ENCODE measurements around the gene THBD.

Gene THBD

GRCh38 chr20:23094927-23095326, 45.5 kb upstream of the THBD start:
- Mint-ChIP-seq H3K36me3 (ENCODE audit: low read depth) (no peaks in the 10 kb centered on the region), H3K4me1 (peaks cover 52% of the 10 kb centered on the region), H3K4me3 (no peak overlapping the region), H3K27me3 (ENCODE audit: low read depth, poor library complexity) (peaks cover 24% of the 10 kb centered on the region), H3K9me3 (peaks cover 4% of the 10 kb centered on the region), H3K27ac (no peak overlapping the region)
- TF ChIP-seq CTCF (IDR thresholded peaks at IDR 0.05), result no peak
- no peak for DNase-seq

DNA sequence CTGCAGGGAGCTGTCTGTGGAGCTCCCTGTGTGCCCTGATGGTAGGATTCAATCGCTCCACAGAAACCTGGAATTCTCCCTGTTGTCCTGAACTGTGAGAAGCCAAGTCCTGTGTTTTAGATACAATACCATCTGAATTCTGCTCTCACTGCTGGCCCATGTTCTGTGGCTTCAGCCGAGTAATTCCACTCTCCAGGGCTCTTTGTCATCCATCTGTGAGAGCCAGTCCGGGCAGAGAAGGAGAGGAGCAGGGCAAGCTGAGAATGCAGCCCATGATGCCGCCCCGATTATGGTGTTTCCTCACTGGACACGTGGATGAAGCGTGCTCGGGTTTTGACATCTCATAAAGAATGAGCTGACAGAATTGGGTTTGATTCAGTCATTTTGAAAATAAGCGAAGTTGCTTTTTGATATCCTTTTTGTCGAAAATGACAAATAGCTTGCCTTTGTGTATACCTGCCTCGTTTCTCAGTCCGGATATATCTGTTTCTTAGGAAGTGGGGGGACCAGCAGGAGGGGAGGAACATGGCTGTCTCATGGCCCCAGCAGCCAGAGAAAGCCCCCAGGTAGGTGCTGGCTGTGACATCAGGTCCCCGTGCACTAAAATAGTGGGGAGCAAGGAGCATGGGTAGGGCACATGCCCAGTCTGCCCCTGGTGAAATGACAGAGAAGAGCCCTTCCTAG, 44.9 kb upstream of the THBD start:
- no peak overlapping the region for H3K27ac Mint-ChIP-seq
- no peak overlapping the region for H3K4me3 Mint-ChIP-seq

GRCh38 chr20:23093613-23094012, 44.1 kb upstream of the THBD start:
- Mint-ChIP-seq H3K27me3 (ENCODE audit: low read depth, poor library complexity) (peaks cover 24% of the 10 kb centered on the region), H3K4me3 (no peak overlapping the region), H3K36me3 (ENCODE audit: low read depth) (no peaks in the 10 kb centered on the region), H3K4me1 (peaks cover 46% of the 10 kb centered on the region), H3K27ac (no peak overlapping the region), H3K9me3 (no peaks in the 10 kb centered on the region)
- no peak for DNase-seq
- no peak for TF ChIP-seq CTCF (IDR thresholded peaks at IDR 0.05)

More for the DNA sequence above, 44.9 kb upstream of the THBD start:
- DNase-seq, result no peak
- Mint-ChIP-seq H3K36me3 (ENCODE audit: low read depth) (no peaks in the 10 kb centered on the region), H3K27me3 (ENCODE audit: low read depth, poor library complexity) (peaks cover 24% of the 10 kb centered on the region), H3K9me3 (peaks cover 3% of the 10 kb centered on the region), H3K4me1 (peaks cover 46% of the 10 kb centered on the region)
- TF ChIP-seq CTCF (IDR thresholded peaks at IDR 0.05), result no peak

DNA sequence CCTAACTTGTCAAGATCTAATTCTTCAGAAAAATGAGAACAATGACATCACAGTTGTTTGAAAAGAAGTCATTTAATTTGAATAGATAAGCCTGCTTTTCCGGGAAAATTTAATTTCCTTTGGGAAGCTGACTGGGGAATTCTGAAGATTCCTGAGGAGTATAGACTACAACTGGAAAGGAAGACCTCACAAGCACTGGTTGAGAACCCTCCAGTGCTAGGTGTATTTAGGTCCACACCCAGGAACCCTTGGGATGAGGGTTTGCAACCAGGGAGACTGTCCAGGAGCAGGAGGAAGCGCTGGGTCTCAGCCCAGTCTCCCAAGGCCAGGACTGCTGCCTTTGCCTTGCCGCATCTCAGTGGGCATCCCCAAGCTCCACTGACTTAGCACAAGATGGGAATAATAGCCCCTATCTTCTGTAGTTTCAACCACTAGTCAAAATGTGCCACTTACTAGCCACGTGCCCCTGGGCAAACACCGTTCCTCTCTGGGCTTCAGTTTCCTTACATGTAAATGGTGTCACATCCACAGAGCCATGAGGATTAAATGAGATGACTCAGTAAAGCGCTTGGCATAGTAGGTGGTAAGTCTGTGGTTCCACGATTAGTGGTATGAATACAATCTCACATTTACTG, 43.5 kb upstream of the THBD start:
- Mint-ChIP-seq H3K27ac (no peak overlapping the region), H3K4me1 (peaks cover 43% of the 10 kb centered on the region), H3K4me3 (no peak overlapping the region), H3K36me3 (ENCODE audit: low read depth) (no peaks in the 10 kb centered on the region), H3K9me3 (no peaks in the 10 kb centered on the region), H3K27me3 (ENCODE audit: low read depth, poor library complexity) (peaks cover 24% of the 10 kb centered on the region)
- no peak for DNase-seq
- TF ChIP-seq CTCF (IDR thresholded peaks at IDR 0.05), result no peak

DNA sequence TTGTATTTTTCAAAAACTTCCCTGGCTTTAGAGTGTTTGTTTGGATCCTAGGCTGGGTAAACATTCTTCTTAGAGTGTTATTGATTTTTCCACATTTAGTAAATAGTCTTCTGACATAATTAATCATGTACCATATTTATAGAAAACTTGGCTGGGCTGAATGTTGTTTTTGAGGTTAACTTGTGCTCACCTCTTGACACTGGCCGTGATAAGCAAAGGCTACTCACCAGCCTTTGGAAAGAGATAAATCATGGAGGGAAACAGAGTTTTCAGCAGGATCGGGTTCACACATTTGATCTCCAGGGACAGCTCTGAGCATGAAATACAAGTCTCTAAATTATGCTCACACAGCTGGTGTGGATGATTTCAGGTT, 42.9 kb upstream of the THBD start:
- Mint-ChIP-seq H3K36me3 (ENCODE audit: low read depth) (no peaks in the 10 kb centered on the region), H3K27me3 (ENCODE audit: low read depth, poor library complexity) (peaks cover 22% of the 10 kb centered on the region), H3K4me1 (peaks cover 42% of the 10 kb centered on the region), H3K9me3 (no peaks in the 10 kb centered on the region), H3K27ac (no peak overlapping the region), H3K4me3 (no peak overlapping the region)
- DNase-seq, result no peak
- no peak for TF ChIP-seq CTCF (IDR thresholded peaks at IDR 0.05)

Data from nephron progenitor cell (in vitro differentiated cells).